Measurements from ENCODE around the gene MAP3K9.

DNA sequence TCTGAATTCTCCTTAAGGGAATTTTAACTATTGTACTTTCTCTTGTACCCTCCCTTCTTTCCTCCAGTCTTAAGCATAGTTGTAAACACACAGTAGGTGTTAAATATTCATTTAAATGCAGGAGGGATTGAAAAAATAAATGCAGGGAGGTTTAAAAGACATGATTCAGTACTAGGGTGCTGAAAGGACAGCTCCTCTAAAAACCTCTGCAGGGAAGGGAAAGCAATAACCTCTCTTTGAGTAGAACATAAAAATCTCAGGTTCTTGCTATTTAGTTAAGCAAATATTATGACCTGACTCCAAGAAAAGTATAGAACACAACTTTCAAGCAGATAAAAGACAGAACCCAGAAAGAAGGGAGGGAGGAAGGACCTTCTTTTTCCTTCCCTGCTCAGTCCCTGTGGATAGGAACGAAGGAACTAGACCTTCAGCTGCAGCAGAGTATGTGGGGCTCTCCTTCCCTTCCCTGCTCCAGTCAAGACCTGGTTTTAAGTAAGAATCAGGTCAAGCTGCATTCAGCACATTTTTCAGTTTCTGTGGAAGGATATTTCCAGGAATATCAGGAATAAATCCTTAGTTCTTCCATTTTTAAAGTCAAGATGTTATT is 4.7 kb downstream of the MAP3K9 start:
- no peak for TF ChIP-seq POLR2AphosphoS5 (IDR thresholded peaks at IDR 0.05; ENCODE audit: insufficient read depth, low read depth, low read length)
- no peak for TF ChIP-seq POLR2A (IDR thresholded peaks at IDR 0.05; ENCODE audit: low read depth, low read length)
- TF ChIP-seq, protein P1, sequence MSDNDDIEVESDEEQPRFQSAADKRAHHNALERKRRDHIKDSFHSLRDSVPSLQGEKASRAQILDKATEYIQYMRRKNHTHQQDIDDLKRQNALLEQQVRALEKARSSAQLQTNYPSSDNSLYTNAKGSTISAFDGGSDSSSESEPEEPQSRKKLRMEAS (IDR thresholded peaks at IDR 0.05; ENCODE audit: insufficient read depth, insufficient read length) = no peak
- TF ChIP-seq EZH2 (IDR thresholded peaks at IDR 0.05; ENCODE audit: borderline replicate concordance, low read depth, low read length, severe bottlenecking) = no peak
- TF ChIP-seq, protein P2, sequence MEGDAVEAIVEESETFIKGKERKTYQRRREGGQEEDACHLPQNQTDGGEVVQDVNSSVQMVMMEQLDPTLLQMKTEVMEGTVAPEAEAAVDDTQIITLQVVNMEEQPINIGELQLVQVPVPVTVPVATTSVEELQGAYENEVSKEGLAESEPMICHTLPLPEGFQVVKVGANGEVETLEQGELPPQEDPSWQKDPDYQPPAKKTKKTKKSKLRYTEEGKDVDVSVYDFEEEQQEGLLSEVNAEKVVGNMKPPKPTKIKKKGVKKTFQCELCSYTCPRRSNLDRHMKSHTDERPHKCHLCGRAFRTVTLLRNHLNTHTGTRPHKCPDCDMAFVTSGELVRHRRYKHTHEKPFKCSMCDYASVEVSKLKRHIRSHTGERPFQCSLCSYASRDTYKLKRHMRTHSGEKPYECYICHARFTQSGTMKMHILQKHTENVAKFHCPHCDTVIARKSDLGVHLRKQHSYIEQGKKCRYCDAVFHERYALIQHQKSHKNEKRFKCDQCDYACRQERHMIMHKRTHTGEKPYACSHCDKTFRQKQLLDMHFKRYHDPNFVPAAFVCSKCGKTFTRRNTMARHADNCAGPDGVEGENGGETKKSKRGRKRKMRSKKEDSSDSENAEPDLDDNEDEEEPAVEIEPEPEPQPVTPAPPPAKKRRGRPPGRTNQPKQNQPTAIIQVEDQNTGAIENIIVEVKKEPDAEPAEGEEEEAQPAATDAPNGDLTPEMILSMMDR (IDR thresholded peaks at IDR 0.05; ENCODE audit: extremely low read depth in 1 of 2, insufficient read depth in 1 of 2, low read depth in 1 of 2, low read length in 2 of 2) = no peak
- no peak for TF ChIP-seq GATA2 (IDR thresholded peaks at IDR 0.05; ENCODE audit: insufficient read depth, insufficient read length, low read depth, low read length)
- no peak for TF ChIP-seq MYC (IDR thresholded peaks at IDR 0.05; ENCODE audit: low read depth, low read length)
